Stimulated activated CD4-positive, alpha-beta T cell treated with anti-CD3 and anti-CD28 coated beads, Interleukin-12 subunit alpha, Interleukin-12 subunit beta, amount 100 ng/mL, for 24 hours (primary cell): ENCODE results near the gene ELMO1.

Source experiments
- DNase-seq, 2 experiments: peaks; one replicate each; pipeline ENCODE4 v3.0.0-alpha.2; 2020; ENCODE audit warnings: low read depth in 2 of 2

ELMO1 gene

DNA sequence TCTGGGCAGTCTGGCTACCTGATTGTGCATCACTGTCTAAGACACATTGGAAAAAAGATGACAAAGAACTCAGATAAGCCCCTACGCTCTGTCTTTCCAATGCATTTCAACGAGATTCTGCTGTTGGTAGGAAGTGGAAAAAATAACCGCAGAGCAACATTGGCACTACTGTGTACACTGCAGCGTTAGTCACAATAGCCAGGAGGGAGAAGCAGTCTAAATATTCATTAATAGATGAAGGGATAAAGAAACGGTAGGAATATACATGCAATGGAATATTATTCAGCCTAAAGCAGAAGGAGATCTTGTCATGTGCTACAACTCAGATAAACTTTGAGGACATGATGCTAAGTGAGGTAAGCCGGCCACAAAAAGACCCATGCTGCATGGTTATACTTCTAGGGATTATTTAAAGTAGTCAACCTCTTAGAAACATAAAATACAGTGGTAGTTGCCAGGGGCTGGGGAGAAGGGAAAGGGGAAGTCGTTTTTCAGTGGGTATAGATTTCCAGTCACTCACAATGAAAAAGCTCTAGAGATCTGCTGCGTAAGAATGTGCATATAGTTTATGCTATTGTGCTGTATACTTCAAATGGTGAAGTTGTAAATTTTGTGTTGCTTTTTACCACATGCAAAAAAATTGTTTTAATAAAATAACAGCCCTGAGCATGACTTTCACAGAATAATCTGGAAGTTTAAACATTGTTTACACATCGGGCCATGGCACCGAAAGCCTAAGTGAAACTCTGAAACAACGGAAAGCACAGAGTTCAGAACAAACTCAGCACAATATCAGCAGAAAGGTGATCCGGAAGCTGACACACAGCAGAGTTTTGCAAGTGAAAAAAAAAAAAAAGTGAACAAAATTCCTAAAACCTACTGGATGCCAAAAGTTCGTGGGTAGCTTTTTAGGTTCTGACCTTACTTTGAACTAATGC is 40.1 kb downstream of the ELMO1 start:
- DNase-seq = no peak

DNA sequence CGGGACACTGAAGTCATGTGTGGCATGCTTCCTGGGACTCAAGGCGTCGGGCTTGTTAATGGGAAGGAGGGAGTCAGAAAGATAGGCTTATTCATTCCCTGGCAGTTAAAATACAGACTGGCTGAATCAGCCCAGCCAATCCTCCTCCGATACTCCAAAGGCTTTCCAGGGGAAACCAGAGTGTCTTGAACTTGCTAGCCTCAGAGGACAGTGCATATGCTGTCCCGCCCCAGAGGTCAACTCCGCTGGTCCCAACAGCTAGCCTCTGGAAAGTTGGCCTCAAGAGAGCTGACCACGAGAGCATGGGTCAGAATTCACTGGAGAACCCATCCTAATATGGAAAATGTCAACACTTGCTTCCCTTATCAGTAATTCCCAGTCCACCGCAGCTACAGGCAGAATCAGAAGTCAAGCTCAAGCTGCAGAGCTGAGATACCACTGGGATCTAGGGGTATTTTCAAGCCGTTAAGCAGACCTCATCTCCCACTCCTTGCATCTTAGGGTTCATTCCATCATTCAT is 43.0 kb downstream of the ELMO1 start:
- DNase-seq = no peak

DNA sequence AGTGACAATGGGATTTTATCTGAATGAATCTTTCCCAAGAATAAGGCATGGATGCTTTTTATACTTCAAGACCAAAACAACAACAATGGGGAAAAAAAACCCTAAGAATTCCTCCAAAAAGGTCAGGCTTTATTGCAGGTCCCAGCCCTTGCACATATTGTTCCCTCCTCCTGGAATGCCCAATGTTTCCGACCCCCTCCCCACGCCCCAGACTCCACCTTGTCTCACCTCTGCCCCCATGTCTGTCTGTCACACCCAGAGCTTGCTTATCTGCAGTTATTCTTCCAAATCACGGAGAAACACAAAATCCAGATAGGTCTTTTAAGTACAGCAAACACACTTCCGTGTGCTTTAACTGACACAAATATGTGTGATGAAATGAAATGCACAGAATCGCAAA is 43.5 kb downstream of the ELMO1 start:
- no peak for DNase-seq

DNA sequence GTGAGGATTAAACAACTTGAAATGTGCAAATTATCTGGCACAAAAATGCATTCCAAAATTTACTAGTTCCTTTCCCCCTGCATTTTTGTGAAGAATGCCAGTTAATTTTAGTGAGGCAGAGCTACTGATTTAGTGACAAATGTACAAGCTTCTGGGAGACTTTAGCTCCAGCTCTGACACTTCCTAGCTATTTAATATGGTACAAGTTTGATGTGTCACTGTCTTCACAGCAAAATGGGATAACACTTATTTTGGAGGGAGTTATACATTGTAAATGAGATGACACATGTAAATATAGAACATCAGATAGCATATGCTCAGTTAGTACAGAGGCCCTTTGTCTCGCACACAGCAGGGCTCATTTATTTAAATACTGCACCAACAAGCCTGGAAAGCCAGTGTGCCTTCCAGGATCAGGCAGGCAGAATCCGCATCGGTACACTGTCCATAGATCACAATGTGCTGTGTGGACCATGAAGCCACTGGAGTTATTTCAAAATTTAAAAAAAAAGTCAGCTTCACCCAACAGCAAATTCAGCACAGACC is 48.7 kb downstream of the ELMO1 start:
- no peak for DNase-seq

DNA sequence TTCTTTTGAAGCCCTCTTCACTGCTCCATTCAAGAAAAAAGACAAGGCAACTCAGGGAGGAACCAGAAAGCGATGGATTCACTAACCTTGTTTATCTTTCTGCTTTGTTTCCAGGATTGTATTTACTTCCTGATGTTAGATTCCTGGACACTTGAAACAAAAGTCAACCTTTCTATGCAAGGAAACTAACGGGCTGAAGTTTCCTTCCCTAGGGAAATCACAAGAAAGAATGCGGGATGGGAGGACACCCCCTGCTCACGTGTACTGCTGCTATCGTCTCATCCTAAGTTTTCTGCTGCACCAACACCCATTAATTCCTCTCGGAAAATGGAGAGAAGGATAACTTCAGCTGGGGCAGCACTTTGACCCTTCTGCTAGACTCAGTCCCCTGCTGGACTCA is 50.3 kb downstream of the ELMO1 start:
- DNase-seq = no peak

DNA sequence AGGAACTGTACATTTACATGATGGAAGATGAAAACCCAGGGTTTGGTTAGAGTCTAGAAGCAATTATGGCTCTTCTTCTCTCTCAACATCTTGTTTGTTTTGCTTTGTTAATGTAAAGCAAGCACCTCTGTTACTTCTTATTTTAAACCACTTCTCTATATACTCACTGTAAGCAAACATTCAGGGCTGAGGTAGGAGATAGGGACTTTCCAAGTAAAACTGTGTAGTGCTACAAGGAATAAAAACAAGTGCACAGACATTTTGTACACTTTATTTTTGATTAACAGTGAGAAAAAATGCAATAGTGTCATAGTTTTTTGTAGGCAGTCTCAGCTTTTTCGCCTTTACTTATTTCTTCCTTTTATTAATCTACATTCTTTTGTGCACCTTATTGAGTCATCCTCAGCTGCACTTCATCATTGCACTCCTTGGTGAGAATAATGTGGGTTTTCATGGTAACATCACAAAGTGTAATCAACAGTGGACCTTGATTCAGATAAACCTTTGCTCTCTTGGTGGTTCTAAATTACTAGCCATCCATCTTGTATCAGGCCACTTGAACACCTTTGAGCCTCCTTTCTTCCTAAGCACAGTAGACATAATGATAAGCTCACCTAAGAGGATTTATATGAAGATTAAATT is 52.9 kb downstream of the ELMO1 start:
- DNase-seq = no peak

DNA sequence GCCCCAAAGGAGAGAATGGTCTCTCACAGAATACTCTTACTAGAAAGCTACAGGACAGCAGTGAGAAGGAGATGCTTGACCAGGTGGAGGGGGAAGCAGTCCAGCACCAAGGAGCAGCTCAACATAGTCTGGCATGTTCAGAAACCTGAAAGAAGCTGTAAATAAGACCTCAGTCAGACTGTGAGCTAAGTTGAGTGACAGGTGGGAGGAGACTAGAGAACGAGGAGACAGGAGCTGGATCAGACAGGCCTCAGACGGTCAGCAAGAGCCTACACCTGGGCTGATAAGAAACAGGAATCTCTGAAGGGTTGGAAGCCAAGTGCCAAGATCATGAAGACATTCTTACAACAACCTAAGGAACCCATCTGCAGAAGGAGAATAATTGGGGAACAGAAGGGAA is 54.5 kb downstream of the ELMO1 start:
- no peak for DNase-seq

DNA sequence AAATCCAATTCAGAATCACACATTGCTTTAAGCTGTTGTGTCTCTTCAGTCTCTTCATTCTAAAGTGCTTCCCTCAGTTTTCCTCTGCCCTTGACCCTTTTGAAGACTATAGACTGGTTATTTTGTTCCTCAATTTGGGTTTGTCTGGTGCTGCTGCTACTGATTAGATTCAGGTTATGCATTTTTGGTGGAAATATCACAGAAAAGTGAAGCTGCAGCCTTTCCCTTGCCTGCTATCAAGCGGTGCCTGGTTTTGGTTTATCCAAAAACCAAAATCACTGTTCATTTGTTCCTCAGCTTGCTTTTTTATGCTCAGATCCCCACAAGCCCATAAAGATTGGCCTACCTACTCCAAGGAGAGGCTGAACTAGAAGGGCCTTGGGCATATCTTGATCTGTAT is 55.2 kb downstream of the ELMO1 start:
- DNase-seq = no peak

DNA sequence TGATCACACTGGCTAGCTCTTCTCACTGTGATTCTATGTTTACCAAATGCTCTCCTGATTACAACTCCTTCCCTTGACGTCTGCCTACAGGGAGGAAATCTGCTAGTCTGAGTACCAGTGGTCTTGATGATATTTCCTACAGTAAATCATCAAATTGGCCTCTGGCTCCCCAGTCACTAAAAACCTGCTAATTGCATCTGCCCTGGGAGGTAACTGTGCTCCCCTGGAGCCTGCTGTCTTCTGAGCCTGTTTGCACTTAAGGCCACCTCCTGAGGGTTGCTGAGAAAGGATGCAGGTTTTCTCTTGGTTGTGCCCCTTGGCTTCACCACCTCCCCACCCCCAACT is 56.0 kb downstream of the ELMO1 start:
- DNase-seq = no peak

DNA sequence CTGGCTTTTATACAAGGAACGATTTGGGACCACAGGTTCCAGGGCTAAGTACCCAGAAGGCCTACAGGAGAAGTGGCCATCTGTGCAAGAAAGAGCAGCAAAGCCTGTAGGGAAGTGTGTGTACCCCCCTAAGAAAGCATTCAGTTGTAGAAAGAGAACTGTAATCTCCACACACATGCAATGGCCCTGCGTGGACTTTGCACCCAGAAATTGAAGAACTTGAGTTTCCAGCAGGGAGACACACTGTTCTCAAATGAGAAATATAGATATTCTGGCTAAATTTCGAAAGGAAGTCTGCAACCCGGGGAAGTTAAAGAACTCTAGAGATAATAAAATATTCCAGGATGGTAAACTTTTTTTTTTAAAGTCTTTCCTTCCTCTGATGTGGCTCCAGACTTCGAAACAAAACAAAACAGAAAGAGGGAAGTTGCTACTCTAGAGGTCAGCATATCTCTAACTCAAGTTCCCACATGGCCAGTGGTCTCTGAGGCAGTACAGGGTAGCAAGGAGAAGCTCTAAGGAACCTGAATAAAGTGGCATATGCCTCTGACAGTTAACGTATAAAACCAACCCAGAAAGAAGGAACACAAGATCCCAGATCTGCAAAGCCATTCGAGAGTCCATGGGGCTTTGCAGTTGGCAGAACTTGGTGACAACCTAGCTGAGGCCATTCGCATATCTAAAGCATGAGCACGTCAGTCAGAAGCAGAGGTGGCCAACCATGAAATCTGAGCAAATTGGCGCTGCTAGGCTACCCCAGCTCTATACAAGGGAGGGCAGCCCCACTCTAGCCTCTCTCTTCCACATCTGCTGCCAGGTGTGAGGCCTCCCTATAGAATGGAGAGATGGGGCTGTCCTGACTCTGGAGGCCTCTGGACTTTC is 56.6 kb downstream of the ELMO1 start:
- no peak for DNase-seq

DNA sequence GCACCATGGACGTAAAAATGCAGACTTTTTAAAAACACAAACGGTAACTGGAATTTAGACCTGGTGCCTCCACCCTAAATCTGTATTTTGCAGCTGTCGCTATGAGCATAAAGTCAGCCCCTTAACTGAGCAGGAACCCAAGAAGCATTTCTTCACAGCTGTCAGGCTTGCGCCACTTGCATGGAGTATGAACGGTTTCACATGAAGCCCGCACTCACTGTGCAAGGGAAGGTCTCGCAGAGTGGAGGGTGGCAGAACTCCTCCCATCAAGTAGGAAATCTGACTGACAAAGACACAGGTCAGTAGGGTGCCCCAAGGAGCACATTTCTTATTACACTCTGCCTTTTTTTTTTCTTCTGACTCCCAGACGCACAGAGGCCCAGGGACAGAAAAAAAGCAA is 58.5 kb downstream of the ELMO1 start:
- DNase-seq = no peak

DNA sequence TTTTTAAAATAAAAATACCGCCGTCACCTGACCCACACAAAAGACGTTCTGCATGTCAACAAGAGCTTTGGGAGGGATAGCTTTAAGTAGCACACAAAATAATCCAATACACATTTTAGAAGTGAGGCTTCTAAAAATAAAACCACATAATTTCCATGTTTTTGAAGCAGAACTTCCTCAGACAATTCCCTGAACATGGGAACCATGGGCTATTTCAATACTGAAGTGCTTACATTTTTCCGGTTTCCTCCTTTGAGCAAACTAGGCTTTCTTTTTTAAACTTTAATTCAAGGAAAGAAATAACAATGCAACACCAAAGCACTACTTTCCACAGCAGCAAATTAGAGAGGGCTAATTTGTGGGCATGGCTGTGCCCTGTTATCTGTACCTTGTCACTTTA is 59.9 kb downstream of the ELMO1 start:
- DNase-seq = no peak

DNA sequence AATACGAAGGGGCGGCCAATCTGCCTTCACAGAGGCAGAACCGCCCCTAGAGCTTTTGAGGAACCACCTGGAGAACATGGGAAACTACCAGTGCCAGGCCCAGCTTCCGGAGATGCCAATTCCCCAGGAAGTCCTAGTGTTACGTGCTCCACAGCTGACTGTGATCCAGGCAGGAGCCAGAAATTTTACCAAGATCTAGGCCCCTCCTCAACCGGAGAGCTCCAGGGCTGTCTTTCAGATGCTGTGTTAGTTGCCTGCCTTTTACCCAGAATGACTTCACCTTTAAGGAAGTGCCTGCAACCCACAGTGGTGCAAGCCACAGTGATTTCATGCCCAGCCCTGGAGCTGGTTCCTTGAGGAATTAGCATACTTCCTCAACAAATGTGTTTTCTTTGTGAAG is 62.9 kb downstream of the ELMO1 start:
- no peak for DNase-seq

DNA sequence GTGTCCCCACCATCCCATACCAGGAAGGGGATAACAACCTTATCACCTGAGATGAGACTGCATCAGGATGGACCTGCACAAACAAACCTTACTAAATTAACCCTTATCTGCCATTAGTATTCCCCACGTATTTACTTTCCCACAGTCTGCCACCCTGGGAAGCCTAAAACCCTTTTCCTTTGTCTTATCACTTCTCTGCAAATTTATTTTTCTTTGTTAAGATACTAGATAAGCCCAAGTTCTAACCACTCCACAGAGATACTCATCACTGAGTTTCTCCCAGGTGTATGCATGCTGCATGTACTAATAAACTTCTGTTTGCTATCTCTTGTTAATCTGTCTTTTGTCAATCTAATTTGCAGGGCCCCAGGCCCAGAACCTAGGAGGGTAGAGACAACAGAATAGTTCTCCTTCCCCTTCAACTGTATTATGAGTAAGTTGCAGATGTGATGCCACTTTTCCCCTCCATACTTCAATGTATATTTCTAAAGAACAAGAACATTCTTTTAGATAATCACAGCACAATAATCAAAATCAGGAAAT is 66.0 kb downstream of the ELMO1 start:
- no peak for DNase-seq

DNA sequence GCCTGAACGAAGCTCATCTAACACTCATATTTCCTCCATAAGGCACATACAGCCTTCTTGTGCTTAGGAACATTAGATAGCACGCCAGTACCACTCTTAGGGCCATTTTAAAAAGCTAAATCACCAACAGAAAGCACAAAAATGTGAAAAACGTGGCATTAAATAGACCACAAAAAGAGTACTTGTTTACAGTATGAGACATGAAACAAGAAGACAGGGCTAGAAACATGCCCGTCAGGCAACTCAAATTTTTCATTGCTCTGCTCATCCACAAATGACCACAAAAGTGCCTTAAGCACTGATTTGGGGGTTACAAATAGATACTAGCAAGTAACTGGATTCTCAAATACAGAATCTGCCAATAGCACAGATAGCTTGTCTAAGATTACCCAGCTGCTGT is 67.8 kb downstream of the ELMO1 start:
- DNase-seq = no peak

DNA sequence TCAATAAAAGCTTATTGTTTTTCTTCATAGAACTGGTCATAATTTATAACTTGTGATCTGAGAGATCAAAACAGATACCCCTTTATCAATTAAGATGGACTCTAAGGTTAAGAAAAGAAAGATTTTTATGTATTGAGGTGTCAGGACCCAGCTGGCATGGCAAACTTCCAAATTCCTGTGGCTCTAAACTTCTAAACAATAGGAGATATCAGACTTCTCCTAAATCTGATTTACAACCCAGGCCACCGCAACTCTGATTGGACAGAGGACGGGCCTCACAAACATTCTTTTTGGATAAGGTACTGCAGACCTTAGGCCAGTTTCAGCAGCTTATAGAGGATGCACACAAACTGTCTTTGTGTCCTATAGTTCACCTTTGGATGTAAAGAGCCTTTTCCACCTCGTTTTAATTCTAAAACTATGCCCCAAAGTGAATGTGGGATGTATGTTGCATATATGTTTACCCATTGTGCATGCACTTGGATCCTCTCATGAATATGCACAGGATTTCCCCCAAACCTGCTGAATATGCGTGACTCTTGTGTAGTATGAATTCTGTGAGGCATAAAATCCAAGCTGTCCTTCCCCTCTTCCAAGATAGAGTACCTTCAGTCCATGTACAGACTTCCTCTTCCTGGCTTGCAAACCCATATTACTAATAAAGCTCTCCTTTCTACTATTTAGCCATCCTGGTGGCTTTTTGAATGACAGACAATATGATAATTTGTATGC is 69.0 kb downstream of the ELMO1 start:
- DNase-seq = no peak

DNA sequence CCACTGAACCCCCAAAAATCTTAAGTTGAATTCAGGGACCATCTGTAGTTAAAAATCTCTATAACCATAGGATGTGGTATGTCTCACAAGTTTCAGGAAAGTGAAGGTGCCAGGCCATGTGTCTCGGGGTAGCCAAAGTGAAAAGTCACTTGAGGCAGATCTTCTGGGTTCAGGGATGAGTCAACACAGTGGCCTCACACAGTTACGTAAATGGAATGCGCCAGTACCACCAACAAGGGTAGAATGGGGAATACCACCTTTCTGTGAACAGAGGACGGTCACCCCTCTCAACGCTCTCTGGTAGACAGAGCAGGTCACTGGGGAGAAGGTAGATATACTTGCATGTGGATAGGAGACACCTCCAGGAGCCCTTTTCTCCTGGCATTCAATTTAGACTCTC is 71.4 kb downstream of the ELMO1 start:
- DNase-seq = no peak

DNA sequence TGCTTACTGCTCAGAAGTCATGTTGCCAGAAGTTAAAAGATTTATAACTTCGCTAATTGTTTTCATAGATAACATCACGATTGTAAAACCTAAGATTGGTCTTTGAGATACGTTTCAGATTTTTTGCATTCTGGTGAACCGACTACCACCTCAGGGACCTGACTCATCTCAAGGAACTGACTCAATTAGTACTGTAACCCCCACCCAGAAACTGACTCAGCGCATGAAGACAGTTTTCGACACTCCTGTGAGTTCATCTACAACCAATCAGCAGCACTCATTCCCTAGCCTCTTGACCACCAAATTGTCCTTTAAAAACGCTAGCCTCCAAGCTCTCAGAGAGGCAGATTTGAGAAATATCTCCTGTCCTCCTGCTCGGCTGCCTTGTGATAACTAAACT is 72.3 kb downstream of the ELMO1 start:
- DNase-seq = no peak

DNA sequence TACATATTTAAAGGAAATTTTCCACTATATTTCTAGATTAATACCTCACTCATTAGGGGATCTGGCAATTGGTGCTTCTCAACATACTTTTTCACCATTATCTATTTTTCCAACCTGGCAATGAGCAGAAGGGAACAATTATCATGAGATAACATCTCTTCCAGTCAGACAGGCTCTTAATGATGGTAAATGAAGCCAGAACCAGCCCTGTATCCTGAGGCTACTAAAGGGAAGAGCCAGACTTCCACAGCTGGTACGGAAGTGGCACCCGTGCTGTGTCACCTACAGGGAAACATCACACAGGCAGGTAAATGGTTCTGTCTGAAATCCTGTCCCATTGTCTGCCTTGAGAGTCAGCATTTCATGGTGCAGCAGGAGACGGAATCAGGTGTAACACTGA is 75.9 kb downstream of the ELMO1 start:
- DNase-seq = no peak

DNA sequence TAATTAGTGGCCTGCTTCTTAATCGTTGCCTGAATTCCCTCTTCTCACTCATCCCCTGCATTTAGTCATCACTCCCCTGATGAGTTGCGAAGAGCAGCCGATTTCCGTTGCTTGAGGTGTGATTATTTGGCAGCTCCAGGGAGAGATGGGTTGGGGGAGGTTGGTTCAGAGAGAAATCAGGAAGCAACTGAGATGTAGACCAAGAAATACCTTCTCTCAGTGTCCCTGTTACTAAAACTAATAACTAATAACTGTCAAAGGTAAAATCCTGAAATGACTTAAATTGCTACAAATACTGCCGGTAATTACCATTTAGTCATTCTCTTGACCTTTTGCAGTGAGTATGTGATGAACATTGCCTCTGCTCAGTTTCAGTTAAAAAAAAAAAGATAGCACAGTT is 76.9 kb downstream of the ELMO1 start:
- DNase-seq = no peak

DNA sequence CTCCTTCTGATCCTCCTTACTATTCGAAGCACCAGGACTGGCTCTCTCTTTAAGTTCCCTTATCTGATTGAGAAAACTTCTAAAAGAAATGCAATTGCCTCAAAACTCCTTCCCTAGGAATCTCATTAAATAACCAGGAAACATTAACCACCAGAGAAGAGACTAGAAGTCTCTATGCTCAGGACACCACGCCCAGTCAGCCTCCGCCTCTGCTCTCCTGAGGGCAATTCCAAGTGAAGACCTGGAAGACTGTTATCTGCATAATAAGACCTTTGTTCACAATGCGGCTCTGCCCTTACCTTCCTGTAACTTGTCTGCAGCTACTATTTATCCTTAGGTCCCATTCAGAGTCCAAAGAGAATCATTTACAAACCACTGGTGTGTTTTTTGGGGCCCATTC is 78.8 kb downstream of the ELMO1 start:
- no peak for DNase-seq
